HepG2 (cell line): ENCODE results near the gene CD151. TPM values are rescaled to one million over a fixed set of nuclear protein-coding genes. Genes with fewer than 3 reads are reported as not detected.

ENCODE experiments used
- ARNT2 ChIP-seq: sonication (generic); formaldehyde crosslinking; IDR thresholded peaks from 2 replicates; pipeline ENCODE4 v1.8.0; 2022; ENCODE audit warnings: mild to moderate bottlenecking, low read depth, missing genetic modification reagents, moderate library complexity
- GATAD2A ChIP-seq: IDR thresholded peaks from 2 replicates; pipeline ENCODE4 v1.6.1; 2016
- GLI4 ChIP-seq: sonication (generic); formaldehyde crosslinking; IDR thresholded peaks from 2 replicates; pipeline ENCODE4 v1.5.1; 2020; ENCODE audit warnings: missing genetic modification reagents, mild to moderate bottlenecking, moderate library complexity, borderline replicate concordance
- IRF2 ChIP-seq: IDR thresholded peaks from 2 replicates; pipeline ENCODE4 v1.6.1; 2018; ENCODE audit warnings: missing genetic modification reagents, missing compliant biosample characterization
- JARID2 ChIP-seq: sonication (generic); formaldehyde crosslinking; IDR thresholded peaks from 2 replicates; pipeline ENCODE4 v1.8.1; 2023; ENCODE audit warnings: missing genetic modification reagents, inconsistent platforms; ENCODE audit not compliant: insufficient replicate concordance
- RARA ChIP-seq: IDR thresholded peaks from 2 replicates; pipeline ENCODE4 v1.6.1; 2016; ENCODE audit warnings: missing genetic modification reagents, missing compliant biosample characterization
- SP1 ChIP-seq, 2 experiments: fragments of 450-650 bp in 1 of 2; sonication (generic) in 1 of 2; formaldehyde crosslinking in 1 of 2; IDR thresholded peaks; 2 replicates each; pipeline versions ENCODE4 v1.4.0 to v1.6.1; 2016 to 2020; ENCODE audit warnings: missing genetic modification reagents in 1 of 2
- SRSF4 ChIP-seq: fragments of 200-400 bp; formaldehyde crosslinking; IDR thresholded peaks from one replicate; pipeline ENCODE4 v1.6.1; 2018; ENCODE audit warnings: mild to moderate bottlenecking, low read depth, low read length, moderate library complexity; ENCODE audit not compliant: poor library complexity, severe bottlenecking
- ZNF34 ChIP-seq: sonication (generic); formaldehyde crosslinking; IDR thresholded peaks from 2 replicates; pipeline ENCODE4 v1.4.0; 2020; ENCODE audit warnings: mild to moderate bottlenecking, missing genetic modification reagents, borderline replicate concordance
- ZNF614 ChIP-seq: IDR thresholded peaks from 2 replicates; pipeline ENCODE4 v1.6.1; 2018; ENCODE audit warnings: missing biosample characterization, missing genetic modification reagents, inconsistent platforms, borderline replicate concordance
- ZNF713 ChIP-seq: sonication (generic); formaldehyde crosslinking; IDR thresholded peaks from 2 replicates; pipeline ENCODE4 v1.4.0; 2020; ENCODE audit warnings: mild to moderate bottlenecking, missing genetic modification reagents
- polyA plus RNA-seq, 8 experiments: library from polyadenylated mRNA; depleted of rRNA in 3 of 8; stranded (reverse) in 7 of 8; unstranded in 1 of 8; fragments of >200 nt; fragmentation: Illumina TruSeq in 4 of 8; extraction: Trizol in 4 of 8; gene quantifications; 2 replicates each; pipeline versions ENCODE4 v1.2.1 to v1.2.3, GENCODE V29; 2011 to 2016; ENCODE audit warnings: low read depth in 4 of 8, missing spikeins in 1 of 8, mixed read lengths in 1 of 8; ENCODE audit not compliant: insufficient read depth in 1 of 8
- total RNA-seq, 5 experiments: library from RNA; depleted of rRNA; stranded (reverse); fragments of >200 nt; fragmentation: Illumina TruSeq; extraction: Trizol; gene quantifications; 2 replicates each; pipeline ENCODE4 v1.2.3, GENCODE V29; 2016; ENCODE audit warnings: low read depth in 1 of 5
- TF ChIP-seq, protein P1 (sequence below): IDR thresholded peaks from 2 replicates; pipeline ENCODE4 v1.6.1; 2016; ENCODE audit warnings: missing compliant biosample characterization, missing genetic modification reagents, borderline replicate concordance
- TF ChIP-seq, protein P2 (sequence below): sonication (generic); formaldehyde crosslinking; conservative IDR thresholded peaks from 2 replicates; pipeline ENCODE4 v1.4.0; 2020; ENCODE audit warnings: missing genetic modification reagents
- TF ChIP-seq, protein P3 (sequence below): sonication (generic); IDR thresholded peaks from 2 replicates; pipeline ENCODE4 v1.6.1; 2016; ENCODE audit warnings: low read depth, borderline replicate concordance
- TF ChIP-seq, protein P4 (sequence below): sonication (generic); formaldehyde crosslinking; IDR thresholded peaks from 2 replicates; pipeline ENCODE4 v1.4.0; 2020; ENCODE audit warnings: mild to moderate bottlenecking, missing genetic modification reagents
- TF ChIP-seq, protein P5 (sequence below): IDR thresholded peaks from 2 replicates; pipeline ENCODE4 v1.6.1; 2012; ENCODE audit warnings: low read length, improper control_type of control experiment
- TF ChIP-seq, protein P6 (sequence below): sonication (generic); formaldehyde crosslinking; IDR thresholded peaks from 2 replicates; pipeline ENCODE4 v1.4.0; 2020; ENCODE audit warnings: missing genetic modification reagents
- TF ChIP-seq, protein P7 (sequence below): sonication (generic); formaldehyde crosslinking; conservative IDR thresholded peaks from 2 replicates; pipeline ENCODE4 v1.4.0; 2020; ENCODE audit warnings: missing genetic modification reagents
- TF ChIP-seq, protein P8 (sequence below): sonication (generic); formaldehyde crosslinking; IDR thresholded peaks from 2 replicates; pipeline ENCODE4 v1.8.0; 2022; ENCODE audit warnings: mild to moderate bottlenecking, missing genetic modification reagents, moderate library complexity

The CD151 gene
- total and polyA plus RNA-seq, 2 of the 13 experiments (the other 11 are each of a cell fraction or from before 2014, with no cell fraction given), result 125 to 197 TPM

DNA sequence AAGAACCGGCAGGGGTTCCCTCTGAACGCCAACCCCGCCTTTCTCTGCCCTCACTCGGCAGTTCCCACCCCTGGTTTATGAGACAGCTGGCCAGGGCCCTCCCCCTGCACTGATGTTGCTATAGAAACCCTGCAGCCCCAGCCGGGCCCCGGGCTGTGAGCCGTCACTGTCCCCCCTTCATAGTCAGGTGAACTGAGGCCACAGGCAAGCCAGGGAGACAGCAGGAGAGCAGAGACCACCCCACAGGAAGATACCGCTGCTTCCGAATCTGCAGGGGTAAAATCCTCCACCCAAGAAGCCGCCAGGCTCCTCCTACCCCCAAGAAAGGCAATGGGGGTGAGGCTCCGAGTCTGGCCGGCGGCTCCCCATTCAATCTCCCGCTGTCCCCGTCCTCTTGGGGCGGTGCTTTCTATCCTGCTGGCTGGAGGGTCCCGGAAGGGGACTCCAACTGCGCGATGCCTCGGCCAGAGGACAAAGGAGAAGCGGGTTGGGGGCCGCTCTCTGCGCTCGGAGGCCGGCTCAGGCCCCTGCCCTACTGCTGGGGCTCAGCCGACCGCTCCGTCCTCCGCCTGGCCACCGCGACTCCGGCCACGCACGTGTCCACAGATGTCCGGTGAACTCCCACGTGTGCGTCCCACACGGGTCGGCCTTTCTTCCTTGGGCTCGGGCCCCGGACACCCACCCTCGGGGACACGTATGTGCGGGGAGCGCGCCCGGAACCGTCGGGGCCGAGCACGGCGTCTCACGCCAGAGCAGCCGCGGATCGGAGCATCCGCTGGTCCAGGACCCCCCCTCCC is 35.3 kb upstream of the CD151 start (continued):
- TF ChIP-seq, protein P1, sequence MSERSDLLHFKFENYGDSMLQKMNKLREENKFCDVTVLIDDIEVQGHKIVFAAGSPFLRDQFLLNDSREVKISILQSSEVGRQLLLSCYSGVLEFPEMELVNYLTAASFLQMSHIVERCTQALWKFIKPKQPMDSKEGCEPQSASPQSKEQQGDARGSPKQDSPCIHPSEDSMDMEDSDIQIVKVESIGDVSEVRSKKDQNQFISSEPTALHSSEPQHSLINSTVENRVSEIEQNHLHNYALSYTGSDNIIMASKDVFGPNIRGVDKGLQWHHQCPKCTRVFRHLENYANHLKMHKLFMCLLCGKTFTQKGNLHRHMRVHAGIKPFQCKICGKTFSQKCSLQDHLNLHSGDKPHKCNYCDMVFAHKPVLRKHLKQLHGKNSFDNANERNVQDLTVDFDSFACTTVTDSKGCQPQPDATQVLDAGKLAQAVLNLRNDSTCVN (CRISPR knock-in tag), result peak; percentile 22; the same call in 1 of the 2 replicates
- TF ChIP-seq JARID2 (CRISPR knock-in tag) (no peak), ZNF713 (CRISPR knock-in tag) (no peak), GLI4 (CRISPR knock-in tag) (no peak), ZNF614 (CRISPR knock-in tag) (peak; percentile 4; the same call in 1 of the 2 replicates), SP1 (IDR thresholded peaks at IDR 0.05) (no peak), SP1 (CRISPR knock-in tag; IDR thresholded peaks at IDR 0.05) (no peak), GATAD2A (CRISPR knock-in tag) (peak; percentile 4; the same call in 1 of the 2 replicates), IRF2 (CRISPR knock-in tag) (peak; percentile 3; the same call in 1 of the 2 replicates), ARNT2 (CRISPR knock-in tag) (no peak; the same call in 1 of the 2 replicates), RARA (CRISPR knock-in tag) (no peak), ZNF34 (CRISPR knock-in tag) (no peak), SRSF4 (no peak)
- TF ChIP-seq, protein P2, sequence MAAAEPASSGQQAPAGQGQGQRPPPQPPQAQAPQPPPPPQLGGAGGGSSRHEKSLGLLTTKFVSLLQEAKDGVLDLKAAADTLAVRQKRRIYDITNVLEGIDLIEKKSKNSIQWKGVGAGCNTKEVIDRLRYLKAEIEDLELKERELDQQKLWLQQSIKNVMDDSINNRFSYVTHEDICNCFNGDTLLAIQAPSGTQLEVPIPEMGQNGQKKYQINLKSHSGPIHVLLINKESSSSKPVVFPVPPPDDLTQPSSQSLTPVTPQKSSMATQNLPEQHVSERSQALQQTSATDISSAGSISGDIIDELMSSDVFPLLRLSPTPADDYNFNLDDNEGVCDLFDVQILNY, result no peak
- TF ChIP-seq, protein P3, sequence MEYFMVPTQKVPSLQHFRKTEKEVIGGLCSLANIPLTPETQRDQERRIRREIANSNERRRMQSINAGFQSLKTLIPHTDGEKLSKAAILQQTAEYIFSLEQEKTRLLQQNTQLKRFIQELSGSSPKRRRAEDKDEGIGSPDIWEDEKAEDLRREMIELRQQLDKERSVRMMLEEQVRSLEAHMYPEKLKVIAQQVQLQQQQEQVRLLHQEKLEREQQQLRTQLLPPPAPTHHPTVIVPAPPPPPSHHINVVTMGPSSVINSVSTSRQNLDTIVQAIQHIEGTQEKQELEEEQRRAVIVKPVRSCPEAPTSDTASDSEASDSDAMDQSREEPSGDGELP, result peak; percentile 95
- TF ChIP-seq, protein P4, sequence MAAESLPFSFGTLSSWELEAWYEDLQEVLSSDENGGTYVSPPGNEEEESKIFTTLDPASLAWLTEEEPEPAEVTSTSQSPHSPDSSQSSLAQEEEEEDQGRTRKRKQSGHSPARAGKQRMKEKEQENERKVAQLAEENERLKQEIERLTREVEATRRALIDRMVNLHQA (CRISPR knock-in tag), result no peak
- TF ChIP-seq, protein P5, sequence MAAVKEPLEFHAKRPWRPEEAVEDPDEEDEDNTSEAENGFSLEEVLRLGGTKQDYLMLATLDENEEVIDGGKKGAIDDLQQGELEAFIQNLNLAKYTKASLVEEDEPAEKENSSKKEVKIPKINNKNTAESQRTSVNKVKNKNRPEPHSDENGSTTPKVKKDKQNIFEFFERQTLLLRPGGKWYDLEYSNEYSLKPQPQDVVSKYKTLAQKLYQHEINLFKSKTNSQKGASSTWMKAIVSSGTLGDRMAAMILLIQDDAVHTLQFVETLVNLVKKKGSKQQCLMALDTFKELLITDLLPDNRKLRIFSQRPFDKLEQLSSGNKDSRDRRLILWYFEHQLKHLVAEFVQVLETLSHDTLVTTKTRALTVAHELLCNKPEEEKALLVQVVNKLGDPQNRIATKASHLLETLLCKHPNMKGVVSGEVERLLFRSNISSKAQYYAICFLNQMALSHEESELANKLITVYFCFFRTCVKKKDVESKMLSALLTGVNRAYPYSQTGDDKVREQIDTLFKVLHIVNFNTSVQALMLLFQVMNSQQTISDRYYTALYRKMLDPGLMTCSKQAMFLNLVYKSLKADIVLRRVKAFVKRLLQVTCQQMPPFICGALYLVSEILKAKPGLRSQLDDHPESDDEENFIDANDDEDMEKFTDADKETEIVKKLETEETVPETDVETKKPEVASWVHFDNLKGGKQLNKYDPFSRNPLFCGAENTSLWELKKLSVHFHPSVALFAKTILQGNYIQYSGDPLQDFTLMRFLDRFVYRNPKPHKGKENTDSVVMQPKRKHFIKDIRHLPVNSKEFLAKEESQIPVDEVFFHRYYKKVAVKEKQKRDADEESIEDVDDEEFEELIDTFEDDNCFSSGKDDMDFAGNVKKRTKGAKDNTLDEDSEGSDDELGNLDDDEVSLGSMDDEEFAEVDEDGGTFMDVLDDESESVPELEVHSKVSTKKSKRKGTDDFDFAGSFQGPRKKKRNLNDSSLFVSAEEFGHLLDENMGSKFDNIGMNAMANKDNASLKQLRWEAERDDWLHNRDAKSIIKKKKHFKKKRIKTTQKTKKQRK, result no peak
- TF ChIP-seq, protein P6, sequence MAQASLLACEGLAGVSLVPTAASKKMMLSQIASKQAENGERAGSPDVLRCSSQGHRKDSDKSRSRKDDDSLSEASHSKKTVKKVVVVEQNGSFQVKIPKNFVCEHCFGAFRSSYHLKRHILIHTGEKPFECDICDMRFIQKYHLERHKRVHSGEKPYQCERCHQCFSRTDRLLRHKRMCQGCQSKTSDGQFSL, result peak; percentile 58; the same call in 1 of the 2 replicates
- TF ChIP-seq, protein P7, sequence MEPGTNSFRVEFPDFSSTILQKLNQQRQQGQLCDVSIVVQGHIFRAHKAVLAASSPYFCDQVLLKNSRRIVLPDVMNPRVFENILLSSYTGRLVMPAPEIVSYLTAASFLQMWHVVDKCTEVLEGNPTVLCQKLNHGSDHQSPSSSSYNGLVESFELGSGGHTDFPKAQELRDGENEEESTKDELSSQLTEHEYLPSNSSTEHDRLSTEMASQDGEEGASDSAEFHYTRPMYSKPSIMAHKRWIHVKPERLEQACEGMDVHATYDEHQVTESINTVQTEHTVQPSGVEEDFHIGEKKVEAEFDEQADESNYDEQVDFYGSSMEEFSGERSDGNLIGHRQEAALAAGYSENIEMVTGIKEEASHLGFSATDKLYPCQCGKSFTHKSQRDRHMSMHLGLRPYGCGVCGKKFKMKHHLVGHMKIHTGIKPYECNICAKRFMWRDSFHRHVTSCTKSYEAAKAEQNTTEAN (CRISPR knock-in tag), result 0 out of 2 replicates have a peak, but pooled peaks have one; percentile 34
- TF ChIP-seq, protein P8, sequence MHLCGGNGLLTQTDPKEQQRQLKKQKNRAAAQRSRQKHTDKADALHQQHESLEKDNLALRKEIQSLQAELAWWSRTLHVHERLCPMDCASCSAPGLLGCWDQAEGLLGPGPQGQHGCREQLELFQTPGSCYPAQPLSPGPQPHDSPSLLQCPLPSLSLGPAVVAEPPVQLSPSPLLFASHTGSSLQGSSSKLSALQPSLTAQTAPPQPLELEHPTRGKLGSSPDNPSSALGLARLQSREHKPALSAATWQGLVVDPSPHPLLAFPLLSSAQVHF (CRISPR knock-in tag), result no peak
